Activated CD4-positive, alpha-beta memory T cell treated with anti-CD3 and anti-CD28 coated beads, Interleukin-2, amount 10 ng/mL, durations not matched to agents 7 days and 5 days (primary cell): Measurements from ENCODE around the gene TSPEAR. TPM values are rescaled to one million over a fixed set of nuclear protein-coding genes. Genes with fewer than 3 reads are reported as not detected.

ENCODE experiments used
- CTCF ChIA-PET: fragments of 350-600 bp; sonication (Branson Sonifier 250); formaldehyde crosslinking; loops from one replicate; lab custom pipeline; 2021; ENCODE audit warnings: antibody characterized with exemption, inconsistent platforms; lab: Charles Lee
- POLR2A ChIA-PET: fragments of 350-600 bp; sonication (Branson Sonifier 250); formaldehyde crosslinking; loops from one replicate; lab custom pipeline; 2021; ENCODE audit warnings: antibody characterized with exemption; lab: Charles Lee
- DNase-seq: peaks from one replicate; pipeline ENCODE4 v3.0.0-alpha.2; 2020
- H3K27ac Mint-ChIP-seq: one replicate; pipeline ENCODE4 v1.8.0; 2021; ENCODE audit warnings: mild to moderate bottlenecking, mixed read lengths
- H3K27me3 Mint-ChIP-seq: one replicate; pipeline ENCODE4 v1.8.0; 2021; ENCODE audit warnings: mixed read lengths
- H3K36me3 Mint-ChIP-seq: one replicate; pipeline ENCODE4 v1.8.0; 2021; ENCODE audit warnings: low read depth, mixed read lengths
- H3K4me1 Mint-ChIP-seq: one replicate; pipeline ENCODE4 v1.8.0; 2021; ENCODE audit warnings: mixed read lengths
- H3K4me3 Mint-ChIP-seq: one replicate; pipeline ENCODE4 v1.8.0; 2021; ENCODE audit warnings: mild to moderate bottlenecking, mixed read lengths
- H3K9me3 Mint-ChIP-seq: one replicate; pipeline ENCODE4 v1.8.0; 2021; ENCODE audit warnings: mixed read lengths
- total RNA-seq, 2 experiments: library from RNA; stranded (reverse); gene quantifications; one replicate each; pipeline ENCODE4 v1.2.3, GENCODE V29; 2021

TSPEAR gene
- total RNA-seq, 2 experiments from 2014 or later: not detected

DNA sequence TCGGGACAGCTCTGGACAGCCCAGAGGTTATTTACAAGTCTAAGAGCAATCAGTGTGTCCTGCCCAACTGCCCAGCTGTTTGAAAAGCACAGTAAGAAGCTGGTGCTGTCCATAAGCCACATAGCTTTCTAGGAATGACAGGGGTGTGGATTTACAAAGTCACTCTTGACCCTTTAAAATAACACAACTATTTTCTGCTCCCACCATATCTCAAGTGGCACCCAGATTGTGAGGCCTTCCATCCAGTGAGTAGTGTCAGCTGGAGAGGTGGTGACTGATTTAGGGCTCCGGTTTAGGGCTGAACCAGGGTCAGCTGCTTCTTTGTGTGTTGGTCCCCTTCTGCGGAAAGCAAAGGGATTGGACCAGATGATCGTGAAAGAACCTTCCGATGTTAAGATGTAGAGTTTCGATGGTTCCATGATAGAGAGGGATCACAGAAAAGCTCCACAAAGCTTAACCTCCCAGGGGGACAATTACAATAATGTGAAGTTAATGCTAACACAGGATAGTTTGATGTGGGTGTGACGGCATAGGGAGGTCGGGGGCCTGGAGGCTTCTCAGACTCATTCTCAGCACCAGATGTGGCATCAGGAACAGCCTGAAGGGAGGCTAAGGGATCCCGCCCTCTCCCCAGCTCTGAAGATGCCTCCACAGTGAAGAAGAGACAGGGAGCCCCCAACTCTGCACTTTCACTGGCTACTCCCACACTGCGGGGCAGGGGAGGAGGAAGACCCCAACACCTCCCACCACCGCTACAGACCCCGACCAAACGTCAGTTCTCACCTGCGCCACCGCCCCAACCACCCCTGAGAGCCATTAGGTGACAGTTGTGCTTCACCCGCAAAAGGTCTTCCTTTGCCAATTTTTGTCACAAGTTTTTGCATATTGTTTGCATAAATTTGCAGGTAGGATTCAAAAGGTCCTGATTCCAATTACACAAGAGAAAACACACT lies 215.5 kb downstream of the TSPEAR start:
- H3K27me3 Mint-ChIP-seq: peaks cover 13% of the 10 kb centered on the region
- DNase-seq: no peak
- H3K4me1 Mint-ChIP-seq: peaks cover 2% of the 10 kb centered on the region
- no peak overlapping the region for H3K4me3 Mint-ChIP-seq
- ChIA-PET CTCF (interaction anchor here (1.7 kb wide), 1 partner anchor 298 kb away, joined by 8 read pairs; no protein-coding TSS in a partner anchor), POLR2A (no interaction called here)
- H3K9me3 Mint-ChIP-seq: peaks cover 16% of the 10 kb centered on the region
- H3K36me3 Mint-ChIP-seq: peaks cover 8% of the 10 kb centered on the region
- no peak overlapping the region for H3K27ac Mint-ChIP-seq

DNA sequence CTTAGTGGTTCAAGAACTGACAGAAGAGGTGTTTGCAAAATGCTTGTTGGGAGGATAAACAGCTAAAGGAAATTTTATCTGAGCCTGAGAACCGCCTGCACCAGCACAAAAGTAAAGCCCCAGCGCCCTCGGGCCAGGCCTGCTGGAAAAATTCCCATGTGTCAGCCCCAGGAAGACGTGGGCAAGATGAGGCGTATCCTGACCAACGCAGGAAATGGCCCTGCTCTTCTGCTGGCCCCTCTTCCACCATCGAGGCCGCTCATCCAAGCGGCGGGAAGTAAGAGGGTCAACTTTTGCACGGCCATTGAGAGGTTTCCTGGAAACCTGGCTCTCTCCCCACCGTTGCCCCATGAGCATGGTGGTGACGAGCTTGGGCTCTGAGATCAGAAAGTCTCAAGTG lies 216.4 kb downstream of the TSPEAR start:
- no peak for DNase-seq
- H3K27ac Mint-ChIP-seq: no peak overlapping the region
- no peak overlapping the region for H3K4me3 Mint-ChIP-seq
- H3K4me1 Mint-ChIP-seq: peaks cover 2% of the 10 kb centered on the region
- peaks cover 8% of the 10 kb centered on the region for H3K36me3 Mint-ChIP-seq
- H3K27me3 Mint-ChIP-seq: peaks cover 13% of the 10 kb centered on the region
- ChIA-PET CTCF (interaction anchor here (1.0 kb wide), 1 partner anchor 298 kb away, joined by 4 read pairs; no protein-coding TSS in a partner anchor), POLR2A (no interaction called here)
- H3K9me3 Mint-ChIP-seq: peaks cover 16% of the 10 kb centered on the region

DNA sequence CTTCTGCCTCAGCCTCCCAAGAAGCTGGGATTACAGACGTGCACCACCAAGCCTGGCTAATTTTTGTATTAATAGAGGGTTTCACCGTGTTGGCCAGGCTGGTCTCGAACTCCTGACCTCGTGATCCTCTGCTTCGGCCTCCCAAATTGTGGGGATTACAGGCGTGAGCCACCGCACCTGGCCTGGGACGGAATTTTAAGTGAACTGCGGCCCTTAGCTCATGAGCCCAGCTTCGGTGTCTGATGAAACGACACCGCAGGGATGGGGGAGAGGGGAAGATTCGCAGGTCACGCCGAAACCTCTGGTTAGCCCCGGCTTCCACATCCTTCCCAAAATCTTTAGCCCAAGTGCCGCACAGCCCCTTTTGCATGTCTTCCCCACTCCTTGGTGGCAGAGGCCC lies 217.0 kb downstream of the TSPEAR start:
- POLR2A ChIA-PET: interaction anchor here (0.6 kb wide), 1 partner anchor 10 kb away, joined by 3 read pairs; no protein-coding TSS in a partner anchor
- CTCF ChIA-PET: interaction anchor here (1.0 kb wide), 1 partner anchor 299 kb away, joined by 4 read pairs; no protein-coding TSS in a partner anchor
- H3K9me3 Mint-ChIP-seq: peaks cover 16% of the 10 kb centered on the region
- H3K27me3 Mint-ChIP-seq: peaks cover 13% of the 10 kb centered on the region
- peaks cover 2% of the 10 kb centered on the region for H3K4me1 Mint-ChIP-seq
- peaks cover 8% of the 10 kb centered on the region for H3K36me3 Mint-ChIP-seq
- DNase-seq: no peak
- H3K27ac Mint-ChIP-seq: no peak overlapping the region
- H3K4me3 Mint-ChIP-seq: no peak overlapping the region

DNA sequence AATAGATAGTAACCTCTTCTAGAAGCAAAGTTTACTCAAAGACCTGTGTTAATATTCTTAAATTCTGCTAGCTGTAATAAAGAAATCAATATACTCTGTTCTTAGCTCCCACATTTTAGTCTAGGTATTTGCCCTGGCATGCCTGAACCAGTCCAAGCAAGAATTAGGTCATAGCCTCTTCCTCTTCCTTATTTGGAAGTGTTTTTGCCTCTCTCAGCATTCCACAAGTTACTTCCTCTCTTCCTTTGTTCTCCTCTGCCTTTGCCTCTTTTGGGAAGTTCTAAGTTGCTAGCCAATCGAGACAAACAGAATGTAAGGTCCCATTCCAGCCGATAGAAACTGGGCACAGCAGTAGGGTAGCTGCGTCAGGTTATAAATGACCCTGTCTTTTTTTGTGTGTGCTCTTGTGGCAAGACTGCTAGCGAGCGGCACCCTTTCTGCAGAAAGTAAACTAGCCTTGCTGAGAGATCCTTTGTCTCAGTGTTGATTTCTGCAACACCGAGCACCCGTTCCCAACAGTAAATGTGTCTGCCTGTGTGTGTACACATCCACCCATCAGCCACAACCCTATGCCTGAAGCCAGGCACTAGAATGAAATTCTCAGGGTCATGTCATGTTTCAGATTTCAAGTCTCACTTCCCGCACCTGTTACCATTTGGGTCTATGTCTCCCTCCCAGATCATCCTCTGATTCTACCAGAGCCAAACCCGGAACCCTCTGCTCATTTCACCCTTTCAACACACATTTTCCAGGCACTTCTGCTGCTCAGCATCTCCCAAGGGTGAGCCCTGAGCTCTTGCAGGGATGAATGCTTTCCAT lies 218.6 kb downstream of the TSPEAR start:
- peaks cover 2% of the 10 kb centered on the region for H3K4me1 Mint-ChIP-seq
- peaks cover 16% of the 10 kb centered on the region for H3K27me3 Mint-ChIP-seq
- H3K9me3 Mint-ChIP-seq: peaks cover 16% of the 10 kb centered on the region
- peaks cover 8% of the 10 kb centered on the region for H3K36me3 Mint-ChIP-seq
- no peak overlapping the region for H3K27ac Mint-ChIP-seq
- ChIA-PET POLR2A (no interaction called here), CTCF (no interaction called here)
- H3K4me3 Mint-ChIP-seq: no peak overlapping the region
- DNase-seq: no peak

DNA sequence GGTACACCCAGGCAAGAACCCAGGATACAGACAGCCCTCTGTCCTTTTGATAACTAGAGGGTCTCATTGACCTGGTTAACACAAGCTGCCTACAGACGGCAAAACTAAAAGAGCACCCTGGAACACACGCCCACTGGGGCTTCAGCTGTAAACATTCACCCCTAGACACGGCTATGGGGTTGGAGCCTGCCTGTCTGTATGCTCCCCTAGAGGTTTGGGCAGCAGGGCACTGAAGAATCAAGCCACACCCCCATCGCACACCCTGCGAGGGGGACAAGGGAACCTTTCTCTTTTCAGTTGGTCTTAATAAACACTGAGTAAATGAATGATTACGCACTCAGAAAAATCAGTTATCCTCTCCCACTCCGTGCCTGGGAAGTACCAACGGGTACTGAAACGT lies 220.6 kb downstream of the TSPEAR start:
- H3K9me3 Mint-ChIP-seq: peaks cover 16% of the 10 kb centered on the region
- peaks cover 2% of the 10 kb centered on the region for H3K4me1 Mint-ChIP-seq
- peaks cover 8% of the 10 kb centered on the region for H3K36me3 Mint-ChIP-seq
- no peak for DNase-seq
- CTCF ChIA-PET: interaction anchor here (0.6 to 1.1 kb wide), 3 partner anchors 11 to 303 kb away, joined by 3 to 4 read pairs (median 3); no protein-coding TSS in a partner anchor
- no peak overlapping the region for H3K27ac Mint-ChIP-seq
- peaks cover 8% of the 10 kb centered on the region for H3K27me3 Mint-ChIP-seq
- POLR2A ChIA-PET: no interaction called here
- H3K4me3 Mint-ChIP-seq: no peak overlapping the region

DNA sequence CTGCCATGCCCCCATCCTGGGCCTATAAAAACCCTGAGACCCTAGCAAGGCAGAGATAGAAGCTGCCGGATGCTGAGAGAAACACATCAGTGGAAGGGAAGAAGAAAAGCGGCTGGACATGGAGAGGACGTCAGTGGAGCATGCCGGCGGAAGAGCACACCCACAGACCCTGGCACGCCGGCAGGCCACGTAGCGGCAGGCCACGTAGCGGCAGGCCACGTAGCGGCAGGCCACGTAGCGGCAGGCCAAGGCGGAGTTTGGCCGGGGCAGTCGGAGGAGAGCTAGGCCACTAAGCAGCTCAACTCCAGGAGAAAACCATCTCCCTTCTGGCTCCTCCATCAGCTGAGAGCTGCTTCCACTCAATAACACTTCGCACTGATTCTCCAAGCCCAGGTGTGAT lies 221.0 kb downstream of the TSPEAR start:
- Mint-ChIP-seq H3K27ac (no peak overlapping the region), H3K36me3 (peaks cover 8% of the 10 kb centered on the region), H3K4me3 (no peak overlapping the region), H3K9me3 (peaks cover 16% of the 10 kb centered on the region), H3K4me1 (peaks cover 2% of the 10 kb centered on the region), H3K27me3 (peaks cover 4% of the 10 kb centered on the region)
- ChIA-PET POLR2A (no interaction called here), CTCF (interaction anchor here (0.6 to 1.1 kb wide), 2 partner anchors 220 to 303 kb away, joined by 3 to 4 read pairs; no protein-coding TSS in a partner anchor)
- no peak for DNase-seq

DNA sequence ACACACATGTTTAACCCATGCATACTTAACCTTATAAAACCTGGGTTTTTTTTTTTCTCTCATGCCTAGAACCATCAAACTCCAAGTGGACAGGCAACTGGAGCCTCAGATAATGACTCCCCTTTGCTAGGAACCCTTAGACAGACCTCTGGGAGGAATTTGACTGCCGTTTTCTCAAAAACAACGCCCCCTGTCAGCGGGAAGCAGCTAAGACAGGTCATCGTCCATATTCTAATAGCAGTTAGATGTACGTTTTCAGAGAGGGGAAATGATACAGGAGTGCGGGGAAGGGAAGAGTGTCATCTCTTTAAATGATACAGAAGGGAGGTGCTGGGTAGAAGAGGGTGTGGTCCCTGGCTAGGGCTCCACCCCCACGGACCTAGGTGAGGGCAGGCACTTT lies 221.4 kb downstream of the TSPEAR start:
- CTCF ChIA-PET: interaction anchor here (1.2 to 1.5 kb wide), 2 partner anchors 10 to 254 kb away, joined by 3 to 6 read pairs; no protein-coding TSS in a partner anchor
- peaks cover 2% of the 10 kb centered on the region for H3K4me1 Mint-ChIP-seq
- H3K27ac Mint-ChIP-seq: no peak overlapping the region
- H3K36me3 Mint-ChIP-seq: peaks cover 8% of the 10 kb centered on the region
- POLR2A ChIA-PET: no interaction called here
- peaks cover 5% of the 10 kb centered on the region for H3K27me3 Mint-ChIP-seq
- no peak overlapping the region for H3K4me3 Mint-ChIP-seq
- H3K9me3 Mint-ChIP-seq: peaks cover 16% of the 10 kb centered on the region
- no peak for DNase-seq

DNA sequence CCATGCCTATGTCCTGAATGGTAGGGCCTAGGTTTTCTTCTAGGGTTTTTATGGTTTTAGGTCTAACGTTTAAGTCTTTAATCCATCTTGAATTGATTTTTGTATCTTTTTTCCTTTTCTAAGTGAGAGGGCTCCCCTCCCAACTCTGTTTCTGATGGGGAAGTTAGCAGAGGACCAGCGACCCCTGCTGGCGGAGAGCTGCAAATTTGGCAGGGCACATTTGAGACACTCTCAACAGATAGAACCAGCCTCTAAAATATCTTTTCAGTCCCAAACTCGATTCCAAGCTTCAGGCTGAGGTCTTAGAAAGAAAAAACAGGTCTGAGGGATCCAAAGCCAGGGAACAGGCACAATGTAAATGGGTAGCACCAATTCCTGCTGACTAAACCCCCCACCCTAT lies 223.5 kb downstream of the TSPEAR start:
- peak; percentile 70 for DNase-seq
- H3K36me3 Mint-ChIP-seq: peaks cover 8% of the 10 kb centered on the region
- peaks cover 11% of the 10 kb centered on the region for H3K9me3 Mint-ChIP-seq
- ChIA-PET CTCF (interaction anchor here (1.5 kb wide), 1 partner anchor 18 kb away, joined by 3 read pairs; no protein-coding TSS in a partner anchor), POLR2A (no interaction called here)
- peaks cover 5% of the 10 kb centered on the region for H3K27me3 Mint-ChIP-seq
- H3K4me1 Mint-ChIP-seq: peaks cover 2% of the 10 kb centered on the region
- no peak overlapping the region for H3K4me3 Mint-ChIP-seq
- H3K27ac Mint-ChIP-seq: no peak overlapping the region

DNA sequence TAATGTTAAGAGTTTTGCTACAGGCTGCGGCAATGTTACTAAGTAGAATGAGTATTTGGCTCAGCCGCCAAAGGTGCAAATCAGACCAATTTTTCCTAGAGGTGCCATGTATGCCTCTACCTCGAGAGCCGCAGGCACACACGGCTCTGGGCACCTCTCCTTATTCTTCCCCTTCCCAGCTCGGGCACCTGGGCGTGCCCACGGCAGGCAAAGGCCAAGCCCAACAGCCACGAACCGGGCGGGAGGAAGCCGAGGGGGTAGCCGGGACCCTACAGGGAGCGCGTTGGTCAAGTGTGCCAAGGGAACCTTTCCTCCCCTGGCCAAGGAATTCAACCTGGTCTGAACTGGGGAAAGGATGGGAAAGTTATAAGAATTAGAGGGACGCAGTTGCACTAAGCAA lies 225.1 kb downstream of the TSPEAR start:
- H3K4me3 Mint-ChIP-seq: no peak overlapping the region
- H3K27ac Mint-ChIP-seq: no peak overlapping the region
- CTCF ChIA-PET: interaction anchor here (1.0 kb wide), 1 partner anchor 147 kb away, joined by 3 read pairs; the partner anchor contains the start of gene CFAP410

DNA sequence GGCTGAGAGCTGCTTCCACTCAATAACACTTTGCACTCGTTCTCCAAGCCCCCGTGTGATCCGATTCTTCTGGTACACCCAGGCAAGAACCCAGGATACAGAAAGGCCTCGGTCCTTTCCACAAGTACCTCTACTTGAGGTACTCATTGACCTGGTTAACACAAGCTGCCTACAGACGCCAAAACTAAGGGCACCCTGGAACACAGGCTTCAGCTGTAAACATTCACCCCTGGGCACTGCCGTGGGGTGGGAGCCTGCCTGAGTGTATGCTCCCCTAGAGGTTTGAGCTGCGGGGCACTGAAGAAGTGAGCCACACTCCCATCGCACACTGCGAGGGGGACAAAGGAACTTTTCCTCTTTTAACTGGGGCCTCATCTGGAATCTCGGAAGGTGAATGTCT lies 225.6 kb downstream of the TSPEAR start:
- no peak overlapping the region for H3K4me3 Mint-ChIP-seq
- CTCF ChIA-PET: interaction anchor here (1.0 kb wide), 1 partner anchor 147 kb away, joined by 3 read pairs; the partner anchor contains the start of gene CFAP410

More for the DNA sequence above, 225.1 kb downstream of the TSPEAR start:
- no peak for DNase-seq
- POLR2A ChIA-PET: no interaction called here
- H3K4me1 Mint-ChIP-seq: no peaks in the 10 kb centered on the region
- H3K9me3 Mint-ChIP-seq: no peaks in the 10 kb centered on the region
- peaks cover 10% of the 10 kb centered on the region for H3K27me3 Mint-ChIP-seq
- H3K36me3 Mint-ChIP-seq: no peaks in the 10 kb centered on the region

DNA sequence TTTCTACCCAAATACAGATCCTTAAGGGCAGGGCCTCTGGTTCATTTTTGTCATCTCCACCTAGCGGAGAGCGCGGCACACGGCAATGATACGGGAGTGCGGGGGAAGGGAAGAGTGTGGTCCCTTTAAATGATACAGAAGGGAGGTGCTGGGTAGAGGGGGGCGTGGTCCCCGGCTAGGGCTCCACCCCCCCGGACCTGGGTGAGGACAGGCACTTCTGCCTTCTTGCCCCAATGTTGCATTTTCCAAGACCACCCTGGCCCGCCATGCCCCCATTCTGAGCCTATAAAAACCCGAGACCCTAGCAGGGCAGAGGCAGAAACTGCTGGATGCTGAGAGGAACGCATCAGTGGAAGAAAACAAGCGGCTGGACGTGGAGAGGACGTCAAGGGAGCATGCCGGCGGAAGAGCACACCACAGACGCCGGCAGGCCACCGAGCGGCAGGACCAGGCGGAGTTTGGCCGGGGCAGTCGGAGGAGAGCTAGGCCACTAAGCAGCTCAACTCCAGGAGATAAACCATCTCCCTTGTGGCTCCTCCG lies 226.0 kb downstream of the TSPEAR start:
- no peak overlapping the region for H3K4me3 Mint-ChIP-seq
- H3K9me3 Mint-ChIP-seq: no peaks in the 10 kb centered on the region
- ChIA-PET CTCF (interaction anchor here (1.0 kb wide), 1 partner anchor 146 kb away, joined by 3 read pairs; the partner anchor contains the start of gene CFAP410), POLR2A (no interaction called here)
- no peaks in the 10 kb centered on the region for H3K4me1 Mint-ChIP-seq
- no peaks in the 10 kb centered on the region for H3K36me3 Mint-ChIP-seq
- no peak for DNase-seq
- peaks cover 10% of the 10 kb centered on the region for H3K27me3 Mint-ChIP-seq
- H3K27ac Mint-ChIP-seq: no peak overlapping the region

More for the DNA sequence above, 225.6 kb downstream of the TSPEAR start:
- no peaks in the 10 kb centered on the region for H3K36me3 Mint-ChIP-seq
- peaks cover 10% of the 10 kb centered on the region for H3K27me3 Mint-ChIP-seq
- H3K9me3 Mint-ChIP-seq: no peaks in the 10 kb centered on the region
- H3K4me1 Mint-ChIP-seq: no peaks in the 10 kb centered on the region
- POLR2A ChIA-PET: no interaction called here
- DNase-seq: no peak
- H3K27ac Mint-ChIP-seq: no peak overlapping the region
